Kidney (tissue), 14 donors: ENCODE data around the gene NKTR. TPM values are rescaled to one million over a fixed set of nuclear protein-coding genes. Genes with fewer than 3 reads are reported as not detected.

Source experiments
- DNase-seq, 5 donors: peaks; one replicate each; pipeline ENCODE4 v3.0.0-alpha.2; 2013 to 2020
- FAIRE-seq: peaks from 2 replicates; lab custom pipeline; 2012; peaks lifted over from hg19 to GRCh38; lab: Jason Lieb, UNC
- H3K27ac ChIP-seq, 2 donors: one replicate each; pipeline ENCODE4 v1.7.0; 2013; ENCODE audit warnings: low read depth in 2 of 2, low read length in 2 of 2, inconsistent platforms in 1 of 2
- H3K27me3 ChIP-seq: one replicate; pipeline ENCODE4 v1.7.1; 2013; ENCODE audit warnings: low read length, inconsistent platforms; ENCODE audit not compliant: control insufficient read depth, insufficient read depth
- H3K36me3 ChIP-seq, 3 donors: one replicate each; pipeline versions ENCODE4 v1.7.0 to v1.7.1; 2013; ENCODE audit warnings: low read length in 3 of 3, control low read depth in 1 of 3, inconsistent platforms in 1 of 3; ENCODE audit not compliant: insufficient read depth in 3 of 3, control insufficient read depth in 2 of 3
- H3K4me1 ChIP-seq, 3 donors: one replicate each; pipeline versions ENCODE4 v1.7.0 to v1.7.1; 2013; ENCODE audit warnings: low read length in 3 of 3, inconsistent platforms in 1 of 3, low read depth in 1 of 3; ENCODE audit not compliant: control insufficient read depth in 2 of 3, insufficient read depth in 2 of 3
- H3K4me3 ChIP-seq, 3 donors: one replicate each; pipeline versions ENCODE4 v1.7.0 to v1.8.1; 2013; ENCODE audit warnings: low read length in 3 of 3, control low read depth in 1 of 3, inconsistent platforms in 1 of 3
- H3K9ac ChIP-seq, 3 donors: one replicate each; pipeline versions ENCODE4 v1.7.0 to v1.7.1; 2013; ENCODE audit warnings: low read length in 3 of 3, control low read depth in 1 of 3, inconsistent platforms in 1 of 3
- H3K9me3 ChIP-seq, 3 donors: one replicate each; pipeline versions ENCODE4 v1.7.0 to v1.7.1; 2013; ENCODE audit warnings: low read length in 3 of 3, control low read depth in 1 of 3, inconsistent platforms in 1 of 3; ENCODE audit not compliant: control insufficient read depth in 2 of 3, insufficient read depth in 1 of 3
- CTCF ChIP-seq: IDR thresholded peaks from 3 replicates; pipeline ENCODE4 v1.5.1; 2012; ENCODE audit warnings: mild to moderate bottlenecking, moderate library complexity, borderline replicate concordance; ENCODE audit not compliant: insufficient read depth; ENCODE audit errors: extremely low read depth
- intact Hi-C: fragments of 100-400 bp; cut with DNase I; formaldehyde crosslinking; loops from one replicate; pipeline ENCODE4 v1.11.1; 2022
- polyA plus RNA-seq: library from polyadenylated mRNA; stranded (reverse); fragments of 350-450 nt; fragmentation: Illumina TruSeq; extraction: RNeasy Lipid Tissue Mini Kit (QIAGEN cat#74804); gene quantifications from one replicate; pipeline ENCODE4 v1.2.3, GENCODE V29; 2014; ENCODE audit warnings: low read depth, low replicate concordance; ENCODE audit not compliant: insufficient read depth
- total RNA-seq: library from RNA; stranded (reverse); fragmentation: NEBNext Ultra II Directional; extraction: Animal tissue kit (Norgen Biotek cat#: 25700); gene quantifications from one replicate; pipeline ENCODE4 v1.2.1, GENCODE V29; 2021
- donor health status: control.
- donor health status: control.
- donor health status: control.
- donor health status: control.
- donor health status: control.
- donor health status: DM: yes; HTN: yes; CAD: no.
- donor health status: Normal renal cell carcinoma (clear cell type).

NKTR gene
- total and polyA plus RNA-seq, 2 donors from 2014 or later: 9.2 to 81.1 TPM

GRCh38 chr3:42652611-42653302 lies 52.3 kb downstream of the NKTR start:
- no peaks in the 10 kb centered on the region for H3K27me3 ChIP-seq
- H3K36me3 ChIP-seq: no peaks in the 10 kb centered on the region
- TF ChIP-seq CTCF: no peak
- no peak overlapping the region for H3K27ac ChIP-seq
- no peaks in the 10 kb centered on the region for H3K9me3 ChIP-seq
- peak overlapping the region in 1 of 3 donors; percentile 61 for H3K9ac ChIP-seq
- DNase-seq: peak in 2 of 5 donors; percentile 54 to 91
- H3K4me3 ChIP-seq: peak overlapping the region in 2 of 3 donors; percentile 58 to 61
- H3K4me1 ChIP-seq: peaks cover 0 to 23% (median 10%) of the 10 kb centered on the region in 3 donors
- intact Hi-C loops: no loop called here
- FAIRE-seq: no peak

GRCh38 chr3:42653303-42653559 lies 52.7 kb downstream of the NKTR start:
- no peak for FAIRE-seq
- Histone ChIP-seq H3K9ac (peak overlapping the region in 1 of 3 donors; percentile 61), H3K4me1 (peaks cover 0 to 23% (median 10%) of the 10 kb centered on the region in 3 donors), H3K27ac (no peak overlapping the region), H3K36me3 (no peaks in the 10 kb centered on the region), H3K9me3 (no peaks in the 10 kb centered on the region), H3K27me3 (no peaks in the 10 kb centered on the region), H3K4me3 (peak overlapping the region in 2 of 3 donors; percentile 58 to 61)
- TF ChIP-seq CTCF: no peak
- intact Hi-C loops: no loop called here
- DNase-seq: peak in 1 of 5 donors; percentile 62

- FAIRE-seq: no peak
- Histone ChIP-seq H3K4me1 (peaks cover 0 to 23% (median 10%) of the 10 kb centered on the region in 3 donors), H3K27me3 (no peaks in the 10 kb centered on the region), H3K4me3 (peak within 1 kb of the TSS; percentile 33 to 61 (median 58)), H3K9ac (peak within 1 kb of the TSS in 2 of 3 donors; percentile 73 to 77), H3K27ac (peak within 1 kb of the TSS; percentile 63 to 74), H3K36me3 (no peaks in the 10 kb centered on the region), H3K9me3 (no peaks in the 10 kb centered on the region)
- peak; percentile 18 to 91 (median 65) for DNase-seq
- no peak for TF ChIP-seq CTCF
- intact Hi-C loops: no loop called here
Observed at GRCh38 chr3:42653560-42654330, 53.3 kb downstream of the NKTR start, which contains the start of gene ZBTB47. Gene ZBTB47, plus strand, starts transcription at chr3:42653697. Its CDS starts 4,659 bp downstream, at chr3:42658356.
